GM12873 (cell line): Measurements from ENCODE around the gene XRCC5.

Experiments
- CTCF ChIP-seq: IDR thresholded peaks from 2 replicates; pipeline ENCODE4 v1.5.1; 2012; ENCODE audit warnings: low read depth, mild to moderate bottlenecking, moderate library complexity, low read length, control low read depth; ENCODE audit not compliant: insufficient read depth; ENCODE audit errors: missing control alignments

Gene XRCC5

GRCh38 chr2:216201692-216202306 lies 92.7 kb downstream of the XRCC5 start:
- no peak for TF ChIP-seq CTCF

- TF ChIP-seq CTCF: no peak
Observed at GRCh38 chr2:216202626-216203250, 93.6 kb downstream of the XRCC5 start.

- TF ChIP-seq CTCF: no peak
Observed at GRCh38 chr2:216205486-216205885, 96.3 kb downstream of the XRCC5 start.

- no peak for TF ChIP-seq CTCF
Observed at GRCh38 chr2:216206041-216206703, 97.0 kb downstream of the XRCC5 start.

- no peak for TF ChIP-seq CTCF
Observed at GRCh38 chr2:216206821-216207220, 97.7 kb downstream of the XRCC5 start.

GRCh38 chr2:216210701-216211540 lies 101.8 kb downstream of the XRCC5 start:
- no peak for TF ChIP-seq CTCF
